ENCODE results near the gene ZNF785.
"Not testable (repeated sequence)": the region's sequence is repeated elsewhere in the genome, so short reads cannot be mapped to it uniquely, and the experiment has no call there.

Gene ZNF785

GRCh38 chr16:30585400-30586191 lies at the start of gene ZNF785:
Gene ZNF785 (minus strand): TSS chr16:30585697. CDS start chr16:30585611, 86 bp downstream.
- TF ChIP-seq CTCF (IDR thresholded peaks at IDR 0.05; ENCODE audit: extremely low read depth, insufficient read depth, missing control alignments), result peak; percentile 25
- in situ Hi-C loops (cut with MboI; ENCODE audit: low pct_unique_long_range_greater_than_20kb, low sequenced_read_pairs, unreplicated experiment), result no loop called here

GRCh38 chr16:30633526-30633925 lies 48.0 kb upstream of the ZNF785 start:
- no peak for TF ChIP-seq CTCF (IDR thresholded peaks at IDR 0.05; ENCODE audit: extremely low read depth, insufficient read depth, missing control alignments)
- in situ Hi-C loops (cut with MboI; ENCODE audit: low pct_unique_long_range_greater_than_20kb, low sequenced_read_pairs, unreplicated experiment), result loop anchor here (25.0 kb wide), 1 partner anchor 96 kb away; the partner anchor contains the start of genes ZNF747 and ZNF768
- DNase-seq (ENCODE audit: low spot score), result no peak

More at GRCh38 chr16:30585400-30586191, at the start of gene ZNF785:
- DNase-seq (ENCODE audit: low spot score), result peak; percentile 97

- DNase-seq (ENCODE audit: low spot score), result not testable (repeated sequence)
- in situ Hi-C loops (cut with MboI; ENCODE audit: low pct_unique_long_range_greater_than_20kb, low sequenced_read_pairs, unreplicated experiment), result loop anchor here (25.0 kb wide), 1 partner anchor 95 kb away; the partner anchor contains the start of genes ZNF747 and ZNF768
Measured at GRCh38 chr16:30632454-30632853, 47.0 kb upstream of the ZNF785 start.

- DNase-seq (ENCODE audit: low spot score), result peak; percentile 75
- in situ Hi-C loops (cut with MboI; ENCODE audit: low pct_unique_long_range_greater_than_20kb, low sequenced_read_pairs, unreplicated experiment), result loop anchor here (25.0 kb wide), 1 partner anchor 92 kb away; the partner anchor contains the start of genes ZNF747 and ZNF768
- TF ChIP-seq CTCF (IDR thresholded peaks at IDR 0.05; ENCODE audit: extremely low read depth, insufficient read depth, missing control alignments), result peak; percentile 83
Measured at GRCh38 chr16:30628628-30629540, 43.4 kb upstream of the ZNF785 start.

GRCh38 chr16:30626236-30626635 lies 40.7 kb upstream of the ZNF785 start:
- no peak for DNase-seq (ENCODE audit: low spot score)
- in situ Hi-C loops (cut with MboI; ENCODE audit: low pct_unique_long_range_greater_than_20kb, low sequenced_read_pairs, unreplicated experiment), result loop anchor here (25.0 kb wide), 1 partner anchor 89 kb away; the partner anchor contains the start of genes ZNF747 and ZNF768
- no peak for TF ChIP-seq CTCF (IDR thresholded peaks at IDR 0.05; ENCODE audit: extremely low read depth, insufficient read depth, missing control alignments)

GRCh38 chr16:30623536-30624283 lies 38.2 kb upstream of the ZNF785 start:
- DNase-seq (ENCODE audit: low spot score), result no peak
- TF ChIP-seq CTCF (IDR thresholded peaks at IDR 0.05; ENCODE audit: extremely low read depth, insufficient read depth, missing control alignments), result no peak
- in situ Hi-C loops (cut with MboI; ENCODE audit: low pct_unique_long_range_greater_than_20kb, low sequenced_read_pairs, unreplicated experiment), result loop anchor here (25.0 kb wide), 1 partner anchor 511 kb away; the partner anchor contains the start of genes GDPD3 and MAPK3
